GM12891 (cell line): ENCODE results near the gene EIF4G3.
"Not testable (repeated sequence)": the region's sequence is repeated elsewhere in the genome, so short reads cannot be mapped to it uniquely, and the experiment has no call there.

Source experiments
- DNase-seq: peaks from one replicate; pipeline ENCODE4 v3.0.0; 2011; ENCODE audit warnings: low spot score; ENCODE audit not compliant: insufficient read length
- FAIRE-seq: peaks from 2 replicates; lab custom pipeline; 2011; peaks lifted over from hg19 to GRCh38; lab: Jason Lieb, UNC
- PAX5 ChIP-seq: IDR thresholded peaks from 2 replicates; pipeline ENCODE4 v1.6.1; 2011; ENCODE audit warnings: low read length, moderate library complexity, mild to moderate bottlenecking; ENCODE audit not compliant: insufficient read depth, severe bottlenecking
- POLR2A ChIP-seq: IDR thresholded peaks from 2 replicates; pipeline ENCODE4 v1.6.1; 2011; ENCODE audit warnings: low read depth, low read length, control low read depth
- POLR2AphosphoS5 ChIP-seq: IDR thresholded peaks from 2 replicates; pipeline ENCODE4 v1.6.1; 2011; ENCODE audit warnings: low read depth, low read length, control low read depth
- POU2F2 ChIP-seq: IDR thresholded peaks from 2 replicates; pipeline ENCODE4 v1.6.1; 2011; ENCODE audit warnings: low read depth, mild to moderate bottlenecking, control low read depth, low read length, moderate library complexity
- SPI1 ChIP-seq: IDR thresholded peaks from 2 replicates; pipeline ENCODE4 v1.6.1; 2011; ENCODE audit warnings: low read depth, low read length, control low read depth
- TAF1 ChIP-seq: IDR thresholded peaks from 2 replicates; pipeline ENCODE4 v1.6.1; 2011; ENCODE audit warnings: low read depth, low read length, control low read depth

Gene EIF4G3

DNA sequence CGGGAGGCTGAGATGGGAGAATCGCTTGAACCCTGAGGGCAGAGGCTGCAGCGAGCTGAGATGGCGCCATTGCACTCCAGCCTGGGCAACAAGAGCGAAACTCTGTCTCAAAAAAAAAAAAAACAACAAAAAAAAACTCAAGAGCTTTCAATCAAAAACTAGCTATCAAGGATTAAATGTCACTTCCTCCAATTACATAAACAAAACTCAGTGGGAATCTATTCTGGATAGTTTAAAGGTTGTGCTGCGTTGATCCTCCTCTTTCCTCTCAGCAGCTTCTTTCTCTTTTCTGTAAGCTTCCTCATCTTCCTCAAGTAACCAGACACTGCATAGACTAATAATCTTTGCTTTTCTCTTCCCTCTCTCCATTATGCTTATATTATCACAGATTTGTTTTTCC lies 20.7 kb downstream of the EIF4G3 start:
- no peak for FAIRE-seq

DNA sequence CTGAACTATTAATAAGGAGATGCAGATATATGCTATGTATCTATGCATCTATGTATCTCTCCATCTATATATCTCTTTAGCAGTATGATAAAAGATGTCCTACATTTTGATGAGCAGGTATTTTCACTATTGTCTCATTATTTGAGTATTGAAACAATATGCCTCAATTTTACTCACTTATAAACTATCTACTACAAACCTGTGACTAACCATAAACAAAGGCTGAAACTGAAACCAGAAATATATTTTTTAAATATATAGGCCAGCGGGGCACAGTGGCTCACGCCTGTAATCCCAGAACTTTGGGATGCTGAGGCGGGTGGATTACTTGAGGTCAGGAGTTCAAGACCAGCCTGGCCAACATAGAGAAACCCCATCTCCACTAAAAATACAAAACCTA lies 22.0 kb downstream of the EIF4G3 start:
- TF ChIP-seq POLR2A (no peak), PAX5 (no peak)
- no peak for DNase-seq
- no peak for FAIRE-seq

More for the DNA sequence above, 20.7 kb downstream of the EIF4G3 start:
- TF ChIP-seq SPI1 (no peak), TAF1 (no peak), POLR2AphosphoS5 (no peak), PAX5 (no peak), POLR2A (no peak), POU2F2 (no peak)
- DNase-seq: no peak

DNA sequence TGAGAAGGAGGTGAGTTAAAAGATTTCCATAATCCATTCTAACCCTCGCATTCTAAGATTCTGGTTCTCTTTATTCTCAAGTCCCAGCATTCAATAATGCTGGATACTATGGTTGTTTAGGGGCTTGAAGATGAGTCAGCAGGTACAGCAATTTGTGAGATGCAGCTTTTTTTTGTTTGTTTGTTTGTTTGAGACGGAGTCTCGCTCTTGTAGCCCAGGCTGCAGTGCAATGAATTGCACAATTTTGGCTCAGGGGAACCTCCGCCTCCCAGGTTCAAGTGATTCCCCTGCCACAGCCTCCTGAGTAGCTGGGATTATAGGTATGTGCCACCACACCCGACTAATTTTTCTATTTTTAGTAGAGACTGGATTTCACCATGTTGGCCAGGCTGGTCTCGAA lies 23.3 kb downstream of the EIF4G3 start:
- TF ChIP-seq TAF1 (no peak), POLR2A (no peak), PAX5 (no peak), POU2F2 (no peak), POLR2AphosphoS5 (no peak), SPI1 (no peak)
- no peak for FAIRE-seq
- DNase-seq: no peak

DNA sequence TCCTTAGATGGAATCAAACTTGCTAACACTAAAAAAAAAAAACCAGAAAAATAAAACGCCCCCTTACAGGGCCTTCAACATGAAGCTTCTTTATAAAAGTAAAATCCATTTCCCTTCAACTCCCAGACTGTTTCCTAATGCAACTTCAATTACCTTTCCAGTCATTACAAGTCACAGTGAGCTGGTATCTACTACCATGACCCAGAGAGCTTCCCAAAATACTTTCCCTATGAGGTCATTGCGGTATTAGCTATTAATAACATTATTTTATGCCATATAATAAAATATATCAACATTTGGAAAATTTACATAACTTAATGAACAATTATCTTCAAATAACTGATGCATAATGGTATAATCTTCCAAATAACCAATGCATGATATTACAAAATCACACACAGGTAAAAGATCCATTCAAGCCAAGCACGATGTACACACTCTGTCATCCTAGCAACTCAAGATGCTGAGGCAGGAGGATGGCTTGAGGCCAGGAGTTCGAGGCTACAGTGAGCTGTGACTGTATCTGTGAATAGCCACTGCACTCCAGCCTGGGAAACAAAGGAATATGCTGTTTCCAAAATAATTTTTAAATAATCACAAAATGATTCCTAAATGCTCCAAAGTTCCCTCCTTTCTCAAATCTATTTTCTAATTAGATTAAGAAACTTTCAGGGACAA lies 24.1 kb downstream of the EIF4G3 start:
- DNase-seq (no peak), FAIRE-seq (no peak)
- TF ChIP-seq PAX5 (no peak), TAF1 (no peak), POLR2A (no peak), POU2F2 (no peak), POLR2AphosphoS5 (no peak), SPI1 (no peak)

DNA sequence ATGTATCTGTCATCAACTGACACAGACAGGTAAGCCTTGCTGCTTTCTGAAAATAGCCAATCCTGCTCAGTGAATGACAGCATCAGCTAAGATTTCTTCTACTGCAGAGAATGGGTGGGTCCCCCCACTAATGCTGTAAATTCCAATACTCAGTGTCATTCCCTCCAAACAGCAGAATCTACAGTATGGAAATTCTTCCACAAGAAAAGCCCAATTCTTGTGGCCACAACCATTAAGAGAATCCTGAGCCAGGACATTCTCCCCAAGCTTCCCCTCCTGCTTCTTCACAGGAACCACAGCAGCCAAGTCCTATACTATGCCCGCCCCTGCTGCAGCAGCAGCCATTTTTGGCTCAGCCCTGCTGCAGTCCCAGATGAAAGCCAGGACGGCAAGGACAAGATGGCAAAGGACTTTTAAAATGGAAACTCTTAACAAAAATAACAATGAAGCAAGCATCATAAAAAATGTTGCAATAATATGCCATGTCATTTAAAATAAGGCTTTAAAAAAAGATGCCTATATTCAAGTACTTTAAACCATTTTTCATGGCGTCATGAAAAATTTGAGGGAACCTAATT lies 26.8 kb downstream of the EIF4G3 start:
- FAIRE-seq (no peak), DNase-seq (no peak)
- TF ChIP-seq POU2F2 (no peak), POLR2AphosphoS5 (no peak), SPI1 (no peak), TAF1 (no peak), PAX5 (no peak)

DNA sequence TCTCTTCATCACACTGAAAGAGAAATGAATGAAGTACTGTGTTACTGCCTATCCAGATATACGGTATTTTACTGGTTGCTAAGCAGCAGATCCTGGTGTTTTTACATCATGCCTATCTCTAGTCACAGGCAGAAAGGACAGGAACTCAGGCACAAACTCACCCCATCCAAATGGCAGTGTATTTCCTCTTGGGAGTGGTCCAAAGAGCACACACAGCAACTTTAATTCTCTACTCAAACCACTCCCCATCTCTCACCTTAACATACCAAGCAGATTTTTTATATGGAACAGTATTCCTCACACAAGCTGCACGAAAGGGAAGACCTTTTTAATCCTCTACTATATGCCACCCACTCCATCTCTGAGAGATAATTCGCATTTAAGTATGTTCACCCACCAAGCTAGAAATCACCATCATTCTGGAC lies 27.3 kb downstream of the EIF4G3 start:
- FAIRE-seq (no peak), DNase-seq (no peak)
- TF ChIP-seq TAF1: no peak

DNA sequence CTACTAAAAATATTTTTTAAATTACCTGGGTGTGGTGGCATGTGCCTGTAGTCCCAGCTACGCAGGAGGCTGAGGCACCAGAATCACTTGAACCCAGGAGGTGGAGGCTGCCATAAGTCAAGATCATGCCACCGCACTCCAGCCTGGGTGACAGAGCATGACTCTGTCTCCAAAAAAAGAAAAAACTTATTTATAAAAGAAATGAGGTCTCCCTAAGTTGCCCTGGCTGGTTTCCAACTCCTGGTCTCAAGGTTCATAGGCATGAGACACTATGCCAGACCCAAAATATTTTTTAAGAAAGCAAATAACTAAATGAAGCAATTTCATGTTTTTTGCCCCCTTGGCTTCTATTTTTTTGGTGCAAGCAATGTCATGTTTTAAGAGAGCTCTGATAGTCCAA lies 32.9 kb downstream of the EIF4G3 start:
- DNase-seq: no peak
- TF ChIP-seq TAF1 (no peak), POLR2AphosphoS5 (no peak), SPI1 (no peak), PAX5 (no peak), POLR2A (no peak), POU2F2 (no peak)
- FAIRE-seq: no peak

DNA sequence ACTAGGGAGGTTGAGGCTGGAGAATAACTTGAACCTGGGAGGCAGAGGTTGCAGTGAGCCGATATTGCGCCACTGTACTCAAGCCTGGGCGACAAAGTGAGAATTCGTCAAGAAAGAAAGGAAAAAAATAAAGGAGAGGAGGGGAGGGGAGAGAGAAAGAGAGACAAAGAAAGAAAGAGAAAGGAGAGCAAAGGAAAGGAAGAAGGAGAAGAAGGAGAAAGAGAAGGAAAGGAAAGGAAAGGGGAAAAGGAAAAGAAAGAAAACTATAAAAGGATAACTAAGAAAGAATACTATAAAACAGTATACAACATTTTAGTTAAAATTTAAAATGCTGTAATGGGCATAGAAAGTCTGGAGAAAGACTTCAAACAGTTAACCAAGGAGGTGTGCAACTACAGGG lies 33.6 kb downstream of the EIF4G3 start:
- no peak for TF ChIP-seq PAX5
- TF ChIP-seq SPI1: no peak
- TF ChIP-seq POLR2A: no peak
- TF ChIP-seq TAF1: no peak
- no peak for TF ChIP-seq POU2F2
- TF ChIP-seq POLR2AphosphoS5: no peak
- DNase-seq (no peak), FAIRE-seq (no peak)

DNA sequence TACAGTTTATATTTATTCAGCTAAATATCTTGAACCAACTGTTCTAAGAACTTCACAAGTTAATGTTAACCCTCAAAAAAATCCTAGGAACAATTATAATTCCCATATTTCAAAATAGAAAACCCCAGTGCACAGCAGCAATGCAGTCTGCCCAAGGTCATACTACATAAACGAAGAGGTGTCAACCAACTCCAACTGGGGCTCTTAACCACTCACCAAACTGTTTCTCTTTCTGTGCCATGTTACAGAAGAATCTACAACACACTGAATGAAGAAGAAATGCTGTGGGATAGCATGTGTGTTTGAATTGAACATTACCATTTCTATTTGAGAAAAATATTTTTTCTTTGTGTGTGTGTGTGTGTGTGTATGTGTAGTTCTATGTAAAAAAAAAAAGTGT lies 35.7 kb downstream of the EIF4G3 start:
- DNase-seq (no peak), FAIRE-seq (no peak)
- TF ChIP-seq PAX5: no peak
- no peak for TF ChIP-seq TAF1
- TF ChIP-seq SPI1: no peak
- no peak for TF ChIP-seq POLR2AphosphoS5

DNA sequence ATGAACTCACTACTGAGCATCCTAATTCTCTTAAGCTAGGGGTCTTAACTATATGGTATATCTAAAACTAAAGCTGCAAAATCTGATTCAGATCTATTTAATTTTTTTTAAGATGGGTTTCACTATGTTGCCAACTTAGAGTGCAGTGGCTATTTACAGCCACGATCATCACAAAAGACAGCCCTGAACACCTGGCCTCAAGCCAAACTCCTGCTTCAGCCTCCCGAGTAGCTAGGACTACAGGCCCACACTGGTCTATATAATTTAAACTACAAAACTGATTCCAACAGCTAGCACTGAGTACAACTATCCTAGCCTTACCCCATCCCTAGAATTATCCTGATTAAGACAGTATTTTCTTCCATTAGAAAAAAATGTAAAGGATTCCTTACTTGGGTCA lies 37.1 kb downstream of the EIF4G3 start:
- DNase-seq (no peak), FAIRE-seq (no peak)
- TF ChIP-seq POU2F2 (no peak), POLR2AphosphoS5 (no peak), POLR2A (no peak), PAX5 (no peak), TAF1 (no peak), SPI1 (no peak)

DNA sequence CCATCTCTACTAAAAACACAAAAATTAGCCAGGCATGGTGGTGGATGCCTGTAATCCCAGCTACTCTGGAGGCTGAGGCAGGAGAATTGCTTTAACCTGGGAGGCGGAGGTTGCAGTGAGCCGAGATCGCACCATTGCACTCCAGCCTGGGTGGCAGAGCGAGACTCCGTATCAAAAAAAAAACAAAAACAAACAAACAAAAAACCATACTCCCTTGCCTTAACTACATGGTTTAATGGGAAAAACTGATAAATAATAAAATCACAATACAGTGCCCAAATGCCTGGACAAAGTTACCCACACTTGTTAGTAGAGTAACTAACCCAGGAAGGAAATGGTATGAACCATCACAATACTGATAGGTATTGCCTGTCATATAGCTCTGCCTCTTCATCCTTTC lies 40.4 kb downstream of the EIF4G3 start:
- not testable (repeated sequence) for FAIRE-seq, DNase-seq
